Measurements from ENCODE around the gene FLOT1.

Gene FLOT1

DNA sequence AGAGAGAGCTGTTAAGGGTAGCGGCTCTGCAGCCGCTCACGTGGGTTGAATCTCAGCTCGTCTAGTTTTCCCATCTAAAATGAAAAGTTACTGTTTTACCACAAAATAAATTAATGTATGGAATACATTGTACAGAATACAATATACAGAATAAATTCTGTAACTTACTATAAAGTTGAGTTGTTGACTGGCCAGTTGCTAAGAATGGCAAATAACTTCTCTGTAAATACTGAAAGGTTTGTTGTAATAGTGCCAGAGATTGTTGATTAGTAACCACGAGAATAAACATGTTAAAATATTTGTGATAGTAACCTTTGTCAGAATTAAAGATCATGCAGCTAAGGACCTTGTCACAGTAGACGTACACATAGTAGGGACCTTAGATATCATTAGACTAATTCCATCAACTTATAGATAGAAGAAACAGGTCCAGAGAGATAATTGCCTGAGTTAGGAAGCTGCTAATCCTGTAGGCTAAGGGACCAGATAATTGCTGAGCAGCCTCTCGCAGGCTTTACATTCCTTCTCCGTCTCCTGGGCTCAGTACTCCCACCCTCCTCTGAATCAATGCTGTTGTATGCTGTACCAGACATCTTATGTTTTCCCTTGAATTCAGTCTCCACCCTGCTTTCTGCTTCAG, 51.2 kb downstream of the FLOT1 start:
- Mint-ChIP-seq H3K36me3 (peaks cover 1% of the 10 kb centered on the region), H3K4me3 (peak overlapping the region; percentile 98), H3K9me3 (no peaks in the 10 kb centered on the region), H3K27ac (peak overlapping the region; percentile 10), H3K4me1 (peaks cover 41% of the 10 kb centered on the region), H3K27me3 (no peaks in the 10 kb centered on the region)
- ATAC-seq (ENCODE audit: low read depth): no peak
- no peak for DNase-seq (ENCODE audit: low spot score in 2 of 2)

DNA sequence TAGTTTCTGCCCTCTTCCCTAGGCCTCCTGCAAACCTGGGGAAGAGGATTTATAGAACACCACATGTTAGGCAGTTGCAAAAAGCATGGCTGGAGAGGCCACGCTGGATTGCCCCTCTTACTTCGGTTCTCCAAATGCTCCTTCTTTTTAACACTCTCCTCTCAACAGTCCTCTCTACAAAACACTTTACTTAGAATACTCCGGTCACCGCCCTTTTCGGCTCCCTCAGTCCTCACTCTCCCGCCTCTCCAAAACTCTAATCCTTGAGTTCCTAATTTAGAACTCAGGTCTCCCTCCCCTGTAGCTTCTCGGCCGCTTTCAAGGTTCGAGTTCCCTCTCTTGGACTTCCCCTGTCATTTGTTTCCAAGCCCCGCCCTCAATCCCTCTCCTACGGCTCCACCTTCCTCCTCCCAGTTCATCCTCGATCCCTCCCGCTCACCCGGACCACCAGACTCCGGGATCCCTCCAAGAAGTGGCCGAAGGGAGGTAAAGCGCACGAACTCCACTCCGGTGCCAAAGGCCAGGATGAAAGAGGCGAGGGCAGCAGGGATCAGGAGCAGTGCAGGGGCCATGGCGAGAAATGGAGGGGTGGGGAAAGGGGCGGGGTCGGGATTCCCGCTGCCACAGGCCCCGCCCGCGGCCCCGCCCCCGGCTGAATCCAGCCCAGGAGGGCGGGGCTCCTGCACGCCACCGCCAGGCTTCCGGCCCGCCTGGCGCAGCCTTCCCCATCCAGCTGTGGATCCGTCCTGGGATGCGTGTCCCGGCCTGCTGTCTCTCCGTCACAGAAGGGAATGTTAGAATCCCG, 51.9 kb downstream of the FLOT1 start, which contains the start of gene NRM:
NRM (minus strand) TSS at position 582 of the 805 bp plus-strand sequence; CDS start at position 572, 10 bp downstream.
- H3K4me1 Mint-ChIP-seq: peaks cover 41% of the 10 kb centered on the region
- peak within 1 kb of the TSS; percentile 98 for H3K4me3 Mint-ChIP-seq
- DNase-seq (ENCODE audit: low spot score in 2 of 2) (peak; percentile 45 to 46), ATAC-seq (ENCODE audit: low read depth) (peak; percentile 6)
- H3K27ac Mint-ChIP-seq: peak within 1 kb of the TSS; percentile 90
- peaks cover 7% of the 10 kb centered on the region for H3K36me3 Mint-ChIP-seq
- H3K27me3 Mint-ChIP-seq: no peaks in the 10 kb centered on the region
- no peaks in the 10 kb centered on the region for H3K9me3 Mint-ChIP-seq

DNA sequence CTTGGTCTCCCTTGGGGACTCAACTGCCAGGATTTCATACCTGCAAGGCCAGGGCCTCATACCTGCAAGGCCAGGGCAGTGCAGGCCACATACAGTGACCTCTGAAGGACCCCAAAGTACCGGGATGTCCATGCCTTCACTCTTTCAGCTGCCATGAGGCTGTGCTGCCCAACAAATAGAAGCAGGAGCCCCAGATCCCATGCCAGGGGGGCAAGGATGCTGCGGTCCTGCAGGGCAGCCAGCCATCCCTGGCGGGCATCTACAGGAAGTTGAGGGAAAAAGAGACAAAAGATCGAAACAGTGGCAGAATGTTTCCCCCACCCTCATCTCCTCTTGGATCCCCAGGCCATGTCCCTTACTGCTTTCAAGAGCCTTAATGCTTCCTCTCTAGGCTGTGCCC, 52.5 kb downstream of the FLOT1 start:
- DNase-seq (ENCODE audit: low spot score in 2 of 2): no peak
- Mint-ChIP-seq H3K4me3 (peak overlapping the region; percentile 98), H3K4me1 (peaks cover 46% of the 10 kb centered on the region), H3K27ac (peak overlapping the region; percentile 90), H3K36me3 (peaks cover 13% of the 10 kb centered on the region), H3K9me3 (no peaks in the 10 kb centered on the region), H3K27me3 (no peaks in the 10 kb centered on the region)
- ATAC-seq (ENCODE audit: low read depth): no peak

DNA sequence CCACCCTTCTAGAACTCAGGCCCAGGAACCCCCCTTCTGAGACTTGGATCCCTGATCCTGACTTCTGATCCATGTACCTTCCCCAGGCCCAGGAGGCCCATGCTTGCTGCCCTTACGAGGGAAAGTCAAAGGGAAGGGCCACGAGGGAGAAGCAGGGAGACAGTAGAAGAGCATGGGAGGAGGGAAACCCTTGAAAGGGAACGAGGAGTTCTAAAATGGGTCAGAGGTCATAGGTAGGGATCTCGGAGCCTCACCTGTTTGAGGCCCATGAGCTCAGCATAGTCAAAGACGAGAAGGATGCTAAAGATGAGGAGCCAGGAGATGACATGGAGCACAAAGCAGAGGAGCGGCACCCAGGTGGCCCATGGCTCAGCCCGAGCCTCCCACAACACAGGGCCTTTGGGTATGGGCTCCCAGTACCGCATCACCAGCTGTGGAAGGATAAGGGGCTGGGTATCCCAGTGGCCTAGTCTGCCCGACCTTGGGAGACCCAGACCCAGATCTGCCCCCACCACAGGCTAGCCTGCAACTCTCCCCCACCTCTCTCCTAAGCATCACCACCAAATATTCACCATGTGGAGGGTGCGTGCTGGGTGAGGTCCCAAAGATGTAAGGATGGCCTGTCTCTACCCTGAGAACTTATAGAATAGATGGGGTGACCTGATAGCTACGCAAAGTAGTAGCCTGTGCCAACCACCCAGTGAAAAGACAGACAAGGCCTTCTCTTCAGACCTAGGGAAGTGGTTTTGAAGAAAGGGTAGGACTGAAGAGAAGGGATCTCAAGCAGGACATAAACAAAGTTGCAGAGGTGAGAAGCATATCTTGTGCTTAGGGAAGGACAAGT, 53.2 kb downstream of the FLOT1 start:
- Mint-ChIP-seq H3K36me3 (peaks cover 17% of the 10 kb centered on the region), H3K27ac (peak overlapping the region; percentile 90), H3K4me1 (peaks cover 47% of the 10 kb centered on the region), H3K9me3 (no peaks in the 10 kb centered on the region), H3K27me3 (no peaks in the 10 kb centered on the region), H3K4me3 (peak overlapping the region; percentile 98)
- ATAC-seq (ENCODE audit: low read depth): no peak
- DNase-seq (ENCODE audit: low spot score in 2 of 2): no peak

DNA sequence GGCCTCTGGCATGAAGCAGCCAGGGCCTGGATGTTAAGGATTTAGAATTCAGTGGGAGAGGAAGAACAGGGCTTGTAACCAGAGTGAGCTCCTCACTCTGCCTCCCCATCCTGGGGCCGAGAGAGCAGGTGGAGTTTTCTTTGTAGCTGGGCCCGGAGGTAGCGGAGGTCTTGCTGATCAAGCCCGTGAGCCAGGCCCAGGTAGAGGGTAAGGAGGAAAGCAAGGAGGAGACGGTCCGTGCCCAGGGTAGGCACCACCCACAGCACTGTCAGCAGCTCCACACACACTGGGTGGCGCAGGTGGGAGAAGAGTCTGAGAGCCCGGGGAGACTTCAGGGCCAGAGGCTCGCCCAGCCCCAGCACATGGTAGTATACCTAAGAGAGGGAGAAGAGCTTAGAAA, 53.9 kb downstream of the FLOT1 start:
- H3K4me1 Mint-ChIP-seq: peaks cover 47% of the 10 kb centered on the region
- peak; percentile 38 for ATAC-seq (ENCODE audit: low read depth)
- peaks cover 24% of the 10 kb centered on the region for H3K36me3 Mint-ChIP-seq

DNA sequence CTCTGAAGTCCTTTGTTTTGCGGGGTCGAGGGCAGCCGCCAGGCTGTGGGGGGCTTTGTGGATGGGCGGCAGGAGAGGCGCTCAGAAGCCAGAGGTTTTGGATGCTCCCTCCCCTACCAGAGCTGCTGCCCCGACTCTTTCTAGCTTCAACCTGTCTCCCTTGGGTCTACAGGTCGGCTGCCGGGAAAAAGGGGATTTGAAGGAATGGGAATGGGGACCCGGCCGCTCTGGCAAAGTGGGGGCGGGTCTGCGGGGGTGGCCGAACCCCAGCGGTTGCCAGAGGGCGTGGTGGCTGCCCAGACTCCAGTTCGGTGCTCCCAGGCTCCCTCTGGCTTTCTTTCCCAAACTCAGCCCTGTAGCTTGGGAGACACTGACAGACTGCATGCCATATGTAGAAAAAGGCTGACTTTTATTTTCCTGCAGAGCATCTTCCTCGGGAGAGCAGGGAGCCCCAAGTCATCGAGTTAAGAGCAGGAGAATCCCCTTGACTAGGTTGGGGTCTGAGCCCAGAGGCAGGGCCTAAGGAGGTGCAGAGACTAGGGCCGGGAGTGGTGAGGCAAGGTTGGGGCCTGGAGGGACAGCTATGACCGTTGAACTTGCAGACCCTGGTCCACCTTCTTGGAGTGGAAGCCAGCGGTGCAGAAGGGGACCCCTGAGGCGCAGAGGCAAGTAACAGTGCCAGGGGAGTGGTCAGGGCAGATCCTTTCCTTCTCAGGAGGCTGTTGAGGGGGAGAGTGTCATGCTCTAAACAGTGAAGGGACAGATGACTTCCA, 54.6 kb downstream of the FLOT1 start:
- H3K4me3 Mint-ChIP-seq: peak overlapping the region; percentile 98
- H3K27me3 Mint-ChIP-seq: no peaks in the 10 kb centered on the region
- H3K27ac Mint-ChIP-seq: peak overlapping the region; percentile 90
- H3K9me3 Mint-ChIP-seq: no peaks in the 10 kb centered on the region
- peaks cover 48% of the 10 kb centered on the region for H3K4me1 Mint-ChIP-seq
- ATAC-seq (ENCODE audit: low read depth) (no peak), DNase-seq (ENCODE audit: low spot score in 2 of 2) (peak in 1 of 2 donors; percentile 42)
- peaks cover 27% of the 10 kb centered on the region for H3K36me3 Mint-ChIP-seq

More for the DNA sequence above, 53.9 kb downstream of the FLOT1 start:
- Mint-ChIP-seq H3K4me3 (peak overlapping the region; percentile 98), H3K27me3 (no peaks in the 10 kb centered on the region), H3K27ac (peak overlapping the region; percentile 90), H3K9me3 (no peaks in the 10 kb centered on the region)
- DNase-seq (ENCODE audit: low spot score in 2 of 2): peak in 1 of 2 donors; percentile 50

DNA sequence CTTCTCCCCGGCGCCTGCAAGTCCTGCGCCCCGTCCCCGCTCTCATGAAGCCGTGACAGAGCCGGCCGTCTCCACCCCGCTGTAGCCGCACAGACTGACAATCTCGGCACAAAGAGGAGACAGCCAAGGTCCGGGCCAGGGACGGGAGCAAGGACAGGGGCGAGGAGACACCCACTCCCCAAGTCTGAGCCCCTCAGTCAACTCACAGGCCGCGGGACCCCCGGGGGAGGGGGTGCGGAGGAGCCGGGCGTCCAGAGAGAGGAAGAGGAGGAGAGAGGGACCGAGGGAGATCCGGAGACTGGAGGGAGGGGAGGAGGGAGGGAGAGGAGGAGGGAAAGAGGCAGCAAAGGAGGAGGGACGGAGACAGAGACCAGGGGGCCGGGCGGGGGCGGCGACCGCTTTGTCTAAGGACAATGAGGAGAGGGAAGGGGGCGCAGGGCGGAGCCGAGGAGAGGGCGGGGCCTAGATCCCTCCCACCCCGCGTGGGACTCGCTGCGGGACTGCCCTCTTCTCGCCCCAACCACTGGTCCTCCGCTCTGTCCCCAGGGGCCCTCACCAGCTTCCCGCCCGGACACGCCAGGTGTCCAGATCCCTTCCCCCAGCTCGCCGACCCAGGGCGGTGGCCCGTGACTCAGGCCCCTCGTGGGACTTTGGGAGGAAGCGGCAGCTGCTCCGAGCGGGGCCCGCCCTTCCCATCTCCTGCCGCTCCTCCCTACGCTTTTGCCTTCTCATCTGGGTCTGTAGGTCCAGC, 55.4 kb downstream of the FLOT1 start:
- H3K9me3 Mint-ChIP-seq: no peaks in the 10 kb centered on the region
- peak overlapping the region; percentile 98 for H3K4me3 Mint-ChIP-seq
- peaks cover 32% of the 10 kb centered on the region for H3K36me3 Mint-ChIP-seq
- DNase-seq (ENCODE audit: low spot score in 2 of 2) (peak; percentile 77 to 81), ATAC-seq (ENCODE audit: low read depth) (peak; percentile 41)
- H3K4me1 Mint-ChIP-seq: peaks cover 52% of the 10 kb centered on the region
- no peaks in the 10 kb centered on the region for H3K27me3 Mint-ChIP-seq
- H3K27ac Mint-ChIP-seq: peak overlapping the region; percentile 90

DNA sequence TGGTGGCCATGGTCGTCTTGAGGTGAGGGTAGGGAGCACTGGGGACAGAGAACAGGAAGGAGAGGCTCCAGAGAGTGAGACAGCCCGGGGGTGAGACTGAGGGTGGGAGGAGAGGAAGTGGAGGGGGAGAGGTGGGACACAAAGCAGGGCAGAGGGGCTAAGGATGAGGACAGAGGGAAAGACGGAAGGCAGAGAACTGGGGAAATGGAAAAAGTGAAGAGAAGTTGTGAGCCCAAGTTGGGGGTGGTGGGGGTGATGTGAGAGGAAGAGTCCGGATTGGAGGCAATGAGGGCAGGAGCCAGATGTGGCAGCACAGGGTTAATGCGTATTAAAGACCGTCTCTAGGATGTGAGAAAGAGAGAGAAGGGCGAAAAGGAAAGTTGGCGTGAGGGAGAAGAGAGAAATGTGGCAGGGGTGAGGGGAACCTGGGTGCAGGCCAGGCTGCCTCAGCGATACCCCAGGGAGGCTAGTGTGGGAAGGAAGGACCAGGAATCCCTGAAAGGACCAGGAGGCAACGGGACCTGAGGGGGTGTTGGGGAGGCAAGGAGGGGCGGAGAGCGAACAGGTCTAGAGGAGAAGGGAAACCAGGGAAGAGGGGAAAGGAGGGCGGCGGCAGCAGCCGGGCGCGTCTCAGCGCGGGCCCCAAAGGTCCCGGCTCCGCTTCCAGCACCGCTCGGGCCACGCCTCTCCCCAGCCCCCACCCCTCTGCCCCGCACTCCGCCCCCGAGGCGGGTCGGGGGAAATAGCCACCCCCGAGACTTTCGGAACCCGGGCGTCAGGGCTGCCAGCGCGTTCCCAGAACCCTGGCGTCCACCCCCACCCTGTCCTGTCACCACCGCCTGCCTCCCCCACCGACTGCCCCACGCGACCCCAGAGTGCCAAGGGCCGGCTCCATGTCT, 56.2 kb downstream of the FLOT1 start, which contains the start of gene PPP1R18:
PPP1R18 (minus strand) TSS at position 637 of the 899 bp plus-strand sequence; CDS start at position 10, 627 bp downstream.
- no peaks in the 10 kb centered on the region for H3K9me3 Mint-ChIP-seq
- DNase-seq (ENCODE audit: low spot score in 2 of 2) (peak; percentile 71 to 73), ATAC-seq (ENCODE audit: low read depth) (peak; percentile 45)
- H3K4me1 Mint-ChIP-seq: peaks cover 53% of the 10 kb centered on the region
- peak within 1 kb of the TSS; percentile 90 for H3K27ac Mint-ChIP-seq
- peaks cover 34% of the 10 kb centered on the region for H3K36me3 Mint-ChIP-seq
- no peaks in the 10 kb centered on the region for H3K27me3 Mint-ChIP-seq
- peak within 1 kb of the TSS; percentile 98 for H3K4me3 Mint-ChIP-seq

DNA sequence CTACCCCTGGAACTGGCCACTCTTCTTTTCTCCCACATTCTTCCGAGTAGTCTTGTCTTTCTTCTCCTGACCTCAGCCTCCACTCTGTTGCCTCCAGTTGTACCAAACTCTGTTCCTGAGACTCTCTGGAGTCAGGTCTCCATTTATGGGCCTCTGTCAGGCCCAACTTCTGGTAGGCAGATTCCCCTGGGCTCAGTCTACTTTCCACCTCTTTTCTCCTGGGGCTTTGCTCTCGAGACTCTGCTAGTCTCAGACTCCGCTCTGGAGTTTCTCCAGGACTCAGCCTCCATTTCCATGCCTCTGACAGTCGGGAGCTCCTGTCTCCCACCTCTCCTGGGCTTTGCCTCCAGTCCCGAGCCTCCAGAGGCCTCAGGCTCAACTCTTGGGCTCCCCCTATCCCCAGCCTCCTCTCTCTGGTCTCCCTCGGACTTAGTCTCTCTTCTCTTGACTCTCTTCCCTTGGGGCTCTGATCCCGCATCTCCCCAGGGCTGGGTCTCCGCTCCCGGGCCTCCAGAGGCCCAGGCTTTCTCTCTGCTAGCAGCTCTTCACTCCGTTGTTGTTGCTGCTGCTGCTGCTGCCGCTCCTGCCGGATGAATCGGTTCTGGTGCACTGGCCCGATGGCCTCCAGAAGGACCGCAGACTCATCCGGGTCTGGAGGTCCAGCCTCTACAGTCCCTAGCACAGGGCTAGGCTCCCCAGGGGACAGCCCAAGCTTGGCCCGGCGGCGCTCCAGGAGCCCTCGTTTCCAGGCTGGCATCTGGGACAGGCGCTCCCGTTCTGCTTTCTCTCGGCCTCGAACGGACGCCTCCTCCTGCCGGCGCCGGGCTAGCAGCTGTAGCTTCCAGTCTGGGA, 57.1 kb downstream of the FLOT1 start:
- ATAC-seq (ENCODE audit: low read depth) (no peak), DNase-seq (ENCODE audit: low spot score in 2 of 2) (no peak)
- peaks cover 53% of the 10 kb centered on the region for H3K4me1 Mint-ChIP-seq
- no peaks in the 10 kb centered on the region for H3K27me3 Mint-ChIP-seq
- H3K36me3 Mint-ChIP-seq: peaks cover 38% of the 10 kb centered on the region
- H3K27ac Mint-ChIP-seq: peak overlapping the region; percentile 90
- peak overlapping the region; percentile 98 for H3K4me3 Mint-ChIP-seq
- no peaks in the 10 kb centered on the region for H3K9me3 Mint-ChIP-seq

DNA sequence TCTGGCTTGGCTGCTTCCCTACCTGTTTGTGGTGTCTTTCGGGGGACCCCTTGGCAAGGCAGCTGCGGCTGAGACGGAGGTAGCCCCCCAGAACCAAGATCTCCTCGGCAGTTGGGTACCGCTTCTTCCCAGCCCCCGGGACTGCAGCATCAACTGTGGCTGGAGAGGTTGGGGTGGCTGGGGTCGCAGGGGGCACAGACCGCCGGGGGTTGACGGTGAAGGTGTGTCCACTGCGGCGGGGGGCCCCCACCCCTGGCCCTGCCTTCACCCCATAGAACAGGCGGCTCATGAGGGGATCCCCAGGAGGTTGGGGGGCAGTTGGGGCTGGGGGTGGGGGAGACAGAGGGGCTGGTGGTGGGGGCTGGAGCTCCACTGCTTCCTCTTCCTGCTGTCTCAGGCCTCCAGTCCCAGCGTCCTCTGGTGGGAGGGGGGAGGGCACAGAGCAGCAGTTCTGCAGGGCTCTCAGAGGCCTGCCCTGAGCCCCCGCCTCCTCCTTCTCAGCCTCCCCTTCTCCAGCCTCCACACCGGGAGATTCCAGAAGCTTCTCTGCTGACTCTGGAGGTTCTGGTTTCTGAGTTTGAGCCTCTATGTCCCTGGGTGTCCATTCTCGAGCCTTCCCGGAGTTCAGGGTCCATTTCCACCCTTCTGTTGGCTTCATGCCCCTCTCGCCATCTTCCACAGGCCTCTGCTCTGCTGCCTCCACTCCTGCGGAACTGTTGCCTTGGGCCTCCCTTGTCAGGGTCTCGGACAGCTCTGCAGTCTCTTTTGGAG, 57.9 kb downstream of the FLOT1 start:
- Mint-ChIP-seq H3K9me3 (no peaks in the 10 kb centered on the region), H3K4me3 (peak overlapping the region; percentile 98), H3K4me1 (peaks cover 52% of the 10 kb centered on the region), H3K36me3 (peaks cover 40% of the 10 kb centered on the region), H3K27ac (peak overlapping the region; percentile 92), H3K27me3 (no peaks in the 10 kb centered on the region)
- ATAC-seq (ENCODE audit: low read depth): no peak
- DNase-seq (ENCODE audit: low spot score in 2 of 2): no peak

DNA sequence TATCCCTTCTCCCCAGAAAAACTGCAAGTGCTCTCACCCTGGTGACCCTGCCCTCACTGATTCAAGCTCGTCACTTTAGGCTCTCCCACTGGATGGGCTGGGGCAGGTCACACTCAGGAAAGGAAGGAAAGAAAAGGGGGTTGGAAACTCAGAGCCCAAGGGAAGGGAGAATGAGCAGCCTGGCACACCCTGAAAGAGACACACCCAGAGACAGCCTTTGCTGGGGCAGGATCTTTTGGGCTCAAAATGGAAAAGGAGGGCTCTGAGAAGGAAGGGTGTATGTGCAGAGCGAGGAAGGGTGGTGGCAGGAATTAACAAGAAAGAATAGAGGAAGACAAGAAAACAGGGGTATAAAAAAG, 58.5 kb downstream of the FLOT1 start:
- DNase-seq (ENCODE audit: low spot score in 2 of 2): no peak
- ATAC-seq (ENCODE audit: low read depth): no peak
- no peaks in the 10 kb centered on the region for H3K27me3 Mint-ChIP-seq
- no peaks in the 10 kb centered on the region for H3K9me3 Mint-ChIP-seq
- peak overlapping the region; percentile 98 for H3K4me3 Mint-ChIP-seq
- peaks cover 43% of the 10 kb centered on the region for H3K36me3 Mint-ChIP-seq
- H3K27ac Mint-ChIP-seq: peak overlapping the region; percentile 92
- H3K4me1 Mint-ChIP-seq: peaks cover 51% of the 10 kb centered on the region

All from memory B cell (primary cell).